ENCODE results near the gene PMM2.
"Not testable (repeated sequence)": the region's sequence is repeated elsewhere in the genome, so short reads cannot be mapped to it uniquely, and the experiment has no call there.

The PMM2 gene

GRCh38 chr16:8819411-8820034 lies 21.9 kb downstream of the PMM2 start:
- no peak for DNase-seq

DNA sequence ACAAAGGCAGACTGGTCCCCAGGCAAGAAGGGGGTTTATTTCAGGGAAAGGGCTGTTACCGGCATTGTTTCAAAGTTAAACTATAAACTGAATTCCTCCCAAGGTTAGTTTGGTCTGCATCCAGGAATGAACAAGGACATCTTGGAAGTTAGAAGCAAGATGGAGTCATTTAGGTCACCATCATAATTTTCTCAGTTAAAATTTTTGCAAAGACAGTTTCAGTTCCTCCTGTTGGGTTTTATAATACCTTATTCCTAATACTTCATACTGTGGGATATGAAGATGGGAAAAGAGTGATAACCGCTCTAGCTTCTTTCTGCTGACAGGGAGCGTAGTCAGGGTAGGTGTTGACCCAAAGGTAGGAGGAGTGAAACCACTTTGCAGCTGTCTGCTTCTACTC lies 24.8 kb downstream of the PMM2 start:
- DNase-seq: no peak

- no peak for DNase-seq
These were observed 28.7 kb downstream of the PMM2 start for GRCh38 chr16:8826278-8826879.

- no peak for DNase-seq
These were observed 31.0 kb downstream of the PMM2 start for GRCh38 chr16:8828541-8829165.

- no peak for DNase-seq
These were observed 33.8 kb downstream of the PMM2 start for GRCh38 chr16:8831450-8831849.

DNA sequence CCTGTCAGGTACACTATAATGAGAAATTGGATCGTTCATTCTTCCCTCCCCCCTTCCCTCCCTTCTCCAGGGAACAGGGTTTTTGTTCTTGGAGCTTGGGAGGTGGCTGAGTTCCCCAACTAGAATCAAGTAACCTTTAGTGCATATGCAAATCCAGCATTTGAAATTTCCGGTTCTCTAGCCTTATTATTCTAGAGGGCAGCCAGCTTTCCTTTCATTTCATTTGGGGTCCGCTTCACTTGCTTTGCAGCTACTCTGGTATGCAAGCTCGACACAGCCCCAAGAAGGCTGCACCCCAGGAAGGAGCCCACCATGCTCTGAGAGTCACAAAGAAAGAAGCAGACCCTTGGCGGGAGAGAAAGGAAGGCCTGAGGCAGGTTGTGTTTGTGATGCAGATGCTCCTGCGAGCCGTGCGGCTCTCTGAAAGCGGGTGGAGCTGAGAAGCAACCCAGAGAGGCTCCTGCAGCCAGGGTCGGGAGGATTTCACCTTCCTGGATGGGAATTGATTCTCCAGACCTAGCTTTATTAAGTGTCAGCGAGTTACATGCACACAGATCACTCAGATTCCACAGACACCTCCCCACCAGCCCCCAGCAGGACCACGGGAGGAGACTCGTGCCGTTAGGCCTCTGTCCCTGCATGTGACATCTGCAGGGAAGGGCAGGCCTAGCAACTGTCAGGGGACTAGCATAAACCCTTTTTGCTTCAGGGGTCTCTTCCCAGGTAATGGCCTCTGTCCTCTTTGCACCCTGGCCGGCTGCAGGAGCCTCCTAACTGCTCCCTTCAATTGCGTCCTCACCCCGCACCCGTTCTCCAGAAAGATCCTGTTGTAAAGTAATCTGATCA lies 34.5 kb downstream of the PMM2 start:
- no peak for DNase-seq

GRCh38 chr16:8832717-8833105 lies 35.1 kb downstream of the PMM2 start:
- DNase-seq: no peak

DNA sequence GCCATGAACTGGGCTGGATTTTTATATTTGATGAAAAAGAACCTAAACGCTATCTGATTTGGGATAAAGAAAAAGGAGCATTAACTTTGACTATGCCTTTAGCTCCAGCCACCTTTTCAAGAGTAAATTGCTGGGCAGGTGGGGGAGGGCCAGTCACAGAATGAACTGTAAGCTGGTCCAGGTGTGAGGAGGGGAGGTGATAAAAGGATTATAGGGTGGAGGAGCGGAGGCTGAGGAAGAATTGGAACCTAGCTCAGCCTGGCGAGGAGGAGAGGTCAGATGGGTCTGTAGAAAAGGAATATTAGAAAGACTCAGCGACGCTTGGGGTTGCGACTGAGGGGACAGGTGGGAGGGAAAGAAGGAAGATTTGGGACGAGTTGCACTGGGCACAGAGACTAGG lies 39.2 kb downstream of the PMM2 start:
- DNase-seq: not testable (repeated sequence)

DNA sequence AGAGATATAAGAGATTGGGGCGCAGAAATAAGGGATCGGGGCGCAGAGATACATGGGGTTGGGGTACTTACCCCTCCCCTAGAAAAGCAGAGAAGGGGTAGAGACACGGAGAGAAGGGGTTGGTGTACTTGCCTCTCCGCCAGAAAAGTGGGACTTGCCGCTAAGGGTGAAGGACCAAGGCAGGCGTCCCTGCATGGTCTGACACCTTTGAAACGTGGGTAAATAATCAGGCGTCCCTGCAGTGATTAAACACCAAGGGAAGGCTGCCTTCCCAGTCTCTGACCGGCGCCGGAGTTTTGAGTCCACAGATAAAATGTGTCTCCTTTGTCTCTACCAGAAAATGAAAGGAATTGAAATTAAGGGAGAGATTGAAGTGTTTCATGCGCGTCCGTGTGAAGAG lies 40.0 kb downstream of the PMM2 start:
- DNase-seq: not testable (repeated sequence)

DNA sequence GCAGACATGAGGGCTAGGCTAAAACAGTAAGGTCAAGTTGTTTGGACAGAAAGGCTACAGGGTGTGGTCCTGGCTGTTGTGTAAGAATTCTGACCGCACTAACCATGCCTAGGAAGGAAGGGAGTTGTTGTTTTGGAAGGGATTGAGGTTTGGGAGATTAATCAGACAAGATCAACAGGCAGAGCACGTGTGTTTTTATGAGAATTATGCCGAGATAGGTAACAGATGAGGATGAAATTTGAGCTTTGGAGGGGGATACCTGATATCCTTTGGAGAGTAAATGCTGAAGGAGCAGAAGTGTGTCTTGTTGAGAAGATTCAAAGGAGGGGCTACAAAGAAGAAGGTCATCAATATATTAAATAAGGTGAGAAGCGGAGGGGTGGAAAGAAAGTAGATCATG lies 44.4 kb downstream of the PMM2 start:
- DNase-seq: not testable (repeated sequence)

DNA sequence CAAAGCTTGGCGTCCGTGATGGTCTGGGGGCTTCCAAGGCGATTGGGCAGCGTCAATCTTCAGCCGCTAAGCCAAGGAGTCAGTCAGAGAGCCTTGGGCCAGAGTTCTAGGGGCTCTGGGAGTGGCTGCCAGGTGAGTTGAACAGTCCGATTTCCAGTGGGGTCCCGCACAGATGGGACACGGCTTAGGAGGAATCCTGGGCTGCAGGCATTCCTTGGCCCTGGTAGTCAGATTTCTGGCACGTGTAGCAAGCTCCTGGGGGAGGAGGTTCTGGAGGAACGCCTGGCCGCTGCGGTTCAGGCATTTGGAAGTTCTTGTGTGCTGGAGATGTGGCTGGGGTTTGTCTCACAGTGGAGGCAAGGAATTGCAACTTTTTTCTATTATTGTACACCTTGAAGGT lies 45.7 kb downstream of the PMM2 start:
- not testable (repeated sequence) for DNase-seq

DNA sequence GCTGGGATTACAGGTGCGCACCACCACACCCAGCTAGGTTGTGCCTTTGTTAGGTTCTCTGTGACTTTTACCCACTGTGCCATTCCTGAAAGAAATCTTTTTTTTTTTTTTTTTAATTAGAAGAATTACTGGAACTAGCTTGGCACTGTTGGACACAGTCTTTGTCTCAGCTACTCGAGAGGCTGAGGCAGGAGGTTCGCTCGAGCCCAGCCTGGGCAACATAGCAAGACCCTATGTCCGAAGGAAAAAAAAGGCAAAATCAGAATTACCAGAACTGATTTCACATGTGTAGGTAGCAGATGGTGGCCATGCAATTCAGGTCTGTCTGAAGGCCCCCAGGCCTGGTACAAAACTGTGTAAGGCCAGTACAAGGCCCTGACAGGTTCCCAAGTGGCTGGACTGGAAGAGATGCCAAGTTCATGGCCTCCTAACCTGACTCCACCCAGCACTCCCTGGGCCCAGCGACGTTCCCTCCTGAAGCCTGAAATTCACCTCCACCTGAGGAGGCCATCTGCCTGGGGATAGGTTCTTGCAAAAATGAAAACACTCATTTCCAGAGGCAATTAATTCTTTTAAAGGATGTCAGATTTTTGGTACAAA lies 48.2 kb downstream of the PMM2 start:
- no peak for DNase-seq

DNA sequence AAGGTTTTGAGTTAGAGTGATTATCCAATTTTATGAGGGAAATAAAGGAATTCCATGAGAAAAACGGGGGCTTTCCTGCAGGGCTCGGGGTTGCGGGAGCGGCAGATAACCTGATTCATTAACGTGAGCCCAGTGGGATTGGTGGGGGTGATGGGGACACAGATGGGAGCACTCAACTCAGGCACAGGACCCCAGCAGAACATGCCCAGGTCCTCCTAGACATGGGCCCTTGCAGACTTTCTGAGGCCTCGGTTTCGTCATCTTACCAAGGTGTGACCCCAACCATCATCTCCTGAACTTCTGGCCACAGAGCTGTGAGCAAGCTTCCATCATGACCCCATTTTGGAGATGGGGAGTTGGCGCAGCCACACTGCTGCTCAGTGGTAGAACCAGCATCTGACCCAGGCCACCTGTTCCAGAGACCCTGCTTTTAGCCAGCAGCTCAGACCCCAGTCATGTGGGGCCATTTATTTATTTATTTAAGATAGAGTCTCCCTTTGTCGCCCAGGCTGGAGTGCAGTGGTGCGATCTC lies 48.8 kb downstream of the PMM2 start:
- DNase-seq: no peak

- no peak for DNase-seq
These were observed 49.5 kb downstream of the PMM2 start for GRCh38 chr16:8847145-8847544.

DNA sequence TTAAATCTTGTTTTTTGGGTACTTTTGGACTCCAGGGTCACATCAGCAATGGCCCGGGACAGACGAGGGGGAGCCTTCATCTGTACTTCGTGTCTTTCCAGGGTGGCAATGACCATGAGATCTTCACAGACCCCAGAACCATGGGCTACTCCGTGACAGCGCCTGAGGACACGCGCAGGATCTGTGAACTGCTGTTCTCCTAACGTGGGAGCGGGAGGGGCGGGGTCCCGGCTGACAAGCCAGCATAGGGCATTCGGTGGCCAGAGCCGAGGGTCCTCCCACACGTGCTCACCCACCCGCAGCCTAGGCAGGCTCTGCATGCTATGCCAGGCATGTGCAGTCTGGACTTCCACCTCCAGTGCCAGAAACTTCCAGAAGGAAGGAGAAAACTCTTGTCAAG lies 50.0 kb downstream of the PMM2 start:
- no peak for DNase-seq

- DNase-seq: no peak
These were observed 50.7 kb downstream of the PMM2 start for GRCh38 chr16:8848231-8848938.

DNA sequence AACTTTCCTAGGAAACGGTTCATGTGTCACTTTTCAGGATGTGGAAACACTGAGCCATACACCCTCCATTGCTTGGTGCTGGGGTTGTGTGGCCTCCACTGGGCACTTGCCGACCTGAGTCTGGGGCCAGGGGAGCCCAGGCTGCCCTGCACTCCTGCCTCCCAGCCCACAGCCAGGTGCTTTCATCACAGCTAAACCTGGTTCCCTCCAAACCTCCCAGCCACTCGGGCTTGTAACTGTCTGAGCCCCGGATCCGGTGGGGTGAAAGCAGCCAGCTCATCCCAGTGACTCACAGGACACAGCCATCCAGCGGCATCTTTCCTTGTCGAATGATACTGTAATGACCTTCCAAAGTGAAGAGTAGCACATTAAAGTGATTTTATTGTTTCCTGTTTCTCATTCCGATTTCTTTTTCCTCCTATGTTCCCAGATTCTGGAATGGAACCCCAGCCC lies 51.3 kb downstream of the PMM2 start:
- DNase-seq: no peak

DNA sequence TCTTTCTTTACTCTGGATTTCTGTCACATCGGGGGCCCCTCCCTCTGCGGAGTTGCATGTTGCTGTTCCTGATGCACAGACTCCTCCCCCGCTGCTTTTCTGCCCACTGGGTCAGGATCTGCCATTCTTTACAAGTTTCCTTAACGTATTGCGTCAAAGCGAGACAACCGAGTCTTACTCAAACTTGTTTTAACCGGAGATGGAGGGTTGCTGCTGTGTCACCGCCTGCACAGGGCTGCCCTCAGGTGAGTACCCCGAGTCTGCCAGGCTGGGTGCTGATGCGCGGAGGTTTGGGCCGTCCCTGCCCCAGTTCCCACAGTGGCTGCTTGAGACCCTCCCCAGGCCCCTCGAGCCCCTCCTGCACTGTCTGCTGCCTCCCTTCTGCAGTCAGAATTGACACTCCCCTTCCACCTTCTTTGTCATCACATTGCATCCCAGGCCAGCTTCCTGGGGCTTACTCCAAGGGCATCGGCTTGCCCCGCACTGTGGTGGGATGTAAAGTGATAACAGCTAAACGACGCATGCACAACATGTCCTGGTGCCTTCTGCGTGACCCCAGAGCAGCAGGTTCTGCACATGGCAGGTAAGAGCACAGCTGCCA lies 51.9 kb downstream of the PMM2 start:
- DNase-seq: no peak

DNA sequence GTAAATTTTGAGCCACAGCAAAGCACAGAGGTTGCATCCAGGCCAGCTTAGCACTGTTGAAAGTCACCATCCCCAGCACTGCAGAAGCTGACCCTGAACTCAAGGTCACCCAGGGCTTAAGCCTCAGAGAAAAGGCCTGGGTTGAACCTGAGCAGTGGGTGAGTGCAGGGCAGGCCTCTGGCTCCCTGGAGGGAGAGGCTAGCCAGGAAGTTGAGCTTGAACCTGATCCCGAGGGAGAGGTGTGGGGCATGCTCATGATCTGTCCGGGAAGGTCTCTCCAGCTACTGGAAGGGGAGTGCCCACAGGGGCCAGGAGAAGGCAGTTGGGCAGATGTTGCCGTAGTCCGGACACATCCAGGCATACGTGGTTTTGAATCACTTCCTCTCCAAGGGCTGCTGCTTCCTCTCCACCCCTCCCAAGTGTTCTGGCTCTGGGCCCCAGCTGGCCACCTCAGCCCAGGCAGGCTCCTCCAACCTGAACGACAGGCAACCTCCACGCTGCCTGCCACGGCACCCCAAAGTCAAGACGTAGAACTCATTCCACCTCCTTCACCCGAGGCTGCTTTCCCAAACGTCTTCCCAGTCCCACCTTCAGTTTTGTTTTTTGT lies 52.7 kb downstream of the PMM2 start:
- no peak for DNase-seq

DNA sequence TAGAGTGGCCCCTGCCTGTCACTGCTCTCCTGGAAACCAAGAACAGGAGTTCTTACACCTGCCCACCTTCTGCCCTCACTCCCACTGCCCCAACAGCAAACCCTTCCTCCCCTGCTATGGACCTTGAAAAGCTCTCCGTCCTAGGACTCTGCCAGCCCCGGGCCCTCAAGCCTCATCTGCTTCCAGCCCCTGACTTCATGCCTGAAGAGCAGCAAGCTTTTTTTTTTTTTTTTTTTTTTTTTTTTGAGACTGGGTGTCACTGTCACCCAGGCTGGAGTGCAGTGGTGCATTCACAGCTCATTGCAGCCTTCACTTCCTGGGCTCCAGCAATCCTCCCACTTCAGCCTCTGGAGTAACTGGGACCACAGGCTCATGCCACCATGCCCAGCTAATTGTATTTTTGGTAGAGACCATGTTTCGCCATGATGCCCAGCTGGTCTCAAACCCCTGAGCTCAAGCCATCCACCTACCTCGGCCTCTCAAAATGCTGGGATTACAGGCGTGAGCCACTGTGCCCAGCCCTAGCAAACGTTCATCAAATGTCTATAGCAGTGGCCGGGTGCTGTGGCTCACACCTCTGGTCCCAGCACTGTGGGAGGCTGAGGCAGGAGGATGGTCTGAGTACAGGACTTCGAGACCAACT lies 54.2 kb downstream of the PMM2 start:
- no peak for DNase-seq

GRCh38 chr16:8852534-8852933 lies 54.9 kb downstream of the PMM2 start:
- DNase-seq: no peak
